Right lobe of liver (tissue), 4 donors: Measurements from ENCODE around the gene TMEM37.

Experiments
- POLR2A ChIP-seq: fragments of 450-650 bp; IDR thresholded peaks from one replicate; pipeline ENCODE4 v1.6.1; 2017; ENCODE audit warnings: antibody characterized with exemption, mild to moderate bottlenecking
- TF ChIP-seq, protein P1 (sequence below), 4 donors: fragments of 200-600 bp in 3 of 4; fragments of 450-650 bp in 1 of 4; IDR thresholded peaks; one replicate each; pipeline versions ENCODE4 v1.5.1 to v1.8.0; 2016 to 2022; ENCODE audit warnings: antibody characterized with exemption in 4 of 4, mild to moderate bottlenecking in 2 of 4
- donor health status: DM: no; HTN: no; CAD: no.
- donor health status: DM: no; HTN: no; CAD: no.
- donor health status: DM: no; HTN: yes; CAD: no.

GRCh38 chr2:119435081-119435952 lies 3.7 kb downstream of the TMEM37 start:
- TF ChIP-seq, protein P1, sequence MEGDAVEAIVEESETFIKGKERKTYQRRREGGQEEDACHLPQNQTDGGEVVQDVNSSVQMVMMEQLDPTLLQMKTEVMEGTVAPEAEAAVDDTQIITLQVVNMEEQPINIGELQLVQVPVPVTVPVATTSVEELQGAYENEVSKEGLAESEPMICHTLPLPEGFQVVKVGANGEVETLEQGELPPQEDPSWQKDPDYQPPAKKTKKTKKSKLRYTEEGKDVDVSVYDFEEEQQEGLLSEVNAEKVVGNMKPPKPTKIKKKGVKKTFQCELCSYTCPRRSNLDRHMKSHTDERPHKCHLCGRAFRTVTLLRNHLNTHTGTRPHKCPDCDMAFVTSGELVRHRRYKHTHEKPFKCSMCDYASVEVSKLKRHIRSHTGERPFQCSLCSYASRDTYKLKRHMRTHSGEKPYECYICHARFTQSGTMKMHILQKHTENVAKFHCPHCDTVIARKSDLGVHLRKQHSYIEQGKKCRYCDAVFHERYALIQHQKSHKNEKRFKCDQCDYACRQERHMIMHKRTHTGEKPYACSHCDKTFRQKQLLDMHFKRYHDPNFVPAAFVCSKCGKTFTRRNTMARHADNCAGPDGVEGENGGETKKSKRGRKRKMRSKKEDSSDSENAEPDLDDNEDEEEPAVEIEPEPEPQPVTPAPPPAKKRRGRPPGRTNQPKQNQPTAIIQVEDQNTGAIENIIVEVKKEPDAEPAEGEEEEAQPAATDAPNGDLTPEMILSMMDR (IDR thresholded peaks at IDR 0.05), result no peak
- TF ChIP-seq POLR2A, result no peak
